Measurements from ENCODE around the gene UBALD1.

The UBALD1 gene

GRCh38 chr16:4614571-4615383 is at the start of gene UBALD1:
TSS of gene UBALD1 (minus strand) at chr16:4614888. CDS start at chr16:4614797, 91 bp downstream.
- H3K9me3 ChIP-seq (ENCODE audit: low read depth, low read length) = no peaks in the 10 kb centered on the region
- H3K4me3 ChIP-seq = peak within 1 kb of the TSS; percentile 89
- no peaks in the 10 kb centered on the region for H3K36me3 ChIP-seq (ENCODE audit: insufficient read depth, low read length)
- peak within 1 kb of the TSS; percentile 85 for H3K27ac ChIP-seq
- DNase-seq (ENCODE audit: low read depth, low spot score) = no peak
- TF ChIP-seq POLR2AphosphoS5 (IDR thresholded peaks at IDR 0.05; ENCODE audit: borderline replicate concordance, low read depth, low read length) (peak; percentile 75), EZH2 (IDR thresholded peaks at IDR 0.05) (no peak), FOXP2 (optimal IDR thresholded peaks at IDR 0.05; ENCODE audit: control extremely low read depth, extremely low read length, insufficient read depth) (peak; percentile 24)
- H3K9ac ChIP-seq (ENCODE audit: insufficient read length) = peak within 1 kb of the TSS; percentile 88

GRCh38 chr16:4663777-4664465 is 49.2 kb upstream of the UBALD1 start:
- peaks cover 9% of the 10 kb centered on the region for H3K36me3 ChIP-seq (ENCODE audit: insufficient read depth, low read length)
- no peak overlapping the region for H3K9ac ChIP-seq (ENCODE audit: insufficient read length)
- no peak overlapping the region for H3K27ac ChIP-seq
- H3K4me3 ChIP-seq = no peak overlapping the region
- H3K9me3 ChIP-seq (ENCODE audit: low read depth, low read length) = no peaks in the 10 kb centered on the region
- TF ChIP-seq FOXP2 (optimal IDR thresholded peaks at IDR 0.05; ENCODE audit: control extremely low read depth, extremely low read length, insufficient read depth) = no peak
- DNase-seq (ENCODE audit: low read depth, low spot score) = no peak

GRCh38 chr16:4663465-4663776 is 48.7 kb upstream of the UBALD1 start:
- TF ChIP-seq EZH2 (IDR thresholded peaks at IDR 0.05) (no peak), POLR2AphosphoS5 (IDR thresholded peaks at IDR 0.05; ENCODE audit: borderline replicate concordance, low read depth, low read length) (no peak), FOXP2 (optimal IDR thresholded peaks at IDR 0.05; ENCODE audit: control extremely low read depth, extremely low read length, insufficient read depth) (no peak)
- Histone ChIP-seq H3K9ac (ENCODE audit: insufficient read length) (no peak overlapping the region), H3K4me3 (no peak overlapping the region), H3K27ac (no peak overlapping the region), H3K9me3 (ENCODE audit: low read depth, low read length) (no peaks in the 10 kb centered on the region), H3K36me3 (ENCODE audit: insufficient read depth, low read length) (peaks cover 4% of the 10 kb centered on the region; the same call in 1 of the 2 replicates)
- no peak for DNase-seq (ENCODE audit: low read depth, low spot score)

GRCh38 chr16:4661661-4662060 is 47.0 kb upstream of the UBALD1 start:
- H3K27ac ChIP-seq = no peak overlapping the region
- H3K9me3 ChIP-seq (ENCODE audit: low read depth, low read length) = no peaks in the 10 kb centered on the region
- TF ChIP-seq EZH2 (IDR thresholded peaks at IDR 0.05) (no peak), FOXP2 (optimal IDR thresholded peaks at IDR 0.05; ENCODE audit: control extremely low read depth, extremely low read length, insufficient read depth) (no peak), POLR2AphosphoS5 (IDR thresholded peaks at IDR 0.05; ENCODE audit: borderline replicate concordance, low read depth, low read length) (no peak)
- no peak overlapping the region for H3K4me3 ChIP-seq
- no peak for DNase-seq (ENCODE audit: low read depth, low spot score)
- H3K9ac ChIP-seq (ENCODE audit: insufficient read length) = no peak overlapping the region
- H3K36me3 ChIP-seq (ENCODE audit: insufficient read depth, low read length) = no peaks in the 10 kb centered on the region; the same call in 1 of the 2 replicates

- Histone ChIP-seq H3K9me3 (ENCODE audit: low read depth, low read length) (no peaks in the 10 kb centered on the region), H3K27ac (no peak overlapping the region), H3K36me3 (ENCODE audit: insufficient read depth, low read length) (no peaks in the 10 kb centered on the region), H3K4me3 (no peak overlapping the region), H3K9ac (ENCODE audit: insufficient read length) (no peak overlapping the region)
- TF ChIP-seq EZH2 (IDR thresholded peaks at IDR 0.05) (no peak), POLR2AphosphoS5 (IDR thresholded peaks at IDR 0.05; ENCODE audit: borderline replicate concordance, low read depth, low read length) (no peak), FOXP2 (optimal IDR thresholded peaks at IDR 0.05; ENCODE audit: control extremely low read depth, extremely low read length, insufficient read depth) (no peak)
- no peak for DNase-seq (ENCODE audit: low read depth, low spot score)
Observed at GRCh38 chr16:4660454-4661007, 45.8 kb upstream of the UBALD1 start.

- TF ChIP-seq POLR2AphosphoS5 (IDR thresholded peaks at IDR 0.05; ENCODE audit: borderline replicate concordance, low read depth, low read length) (no peak), FOXP2 (optimal IDR thresholded peaks at IDR 0.05; ENCODE audit: control extremely low read depth, extremely low read length, insufficient read depth) (no peak), EZH2 (IDR thresholded peaks at IDR 0.05) (no peak)
- DNase-seq (ENCODE audit: low read depth, low spot score) = no peak
- H3K36me3 ChIP-seq (ENCODE audit: insufficient read depth, low read length) = no peaks in the 10 kb centered on the region
- H3K27ac ChIP-seq = no peak overlapping the region
- no peaks in the 10 kb centered on the region for H3K9me3 ChIP-seq (ENCODE audit: low read depth, low read length)
- no peak overlapping the region for H3K4me3 ChIP-seq
- no peak overlapping the region for H3K9ac ChIP-seq (ENCODE audit: insufficient read length)
Observed at GRCh38 chr16:4659363-4660353, 45.0 kb upstream of the UBALD1 start.

GRCh38 chr16:4656695-4657686 is 42.3 kb upstream of the UBALD1 start:
- H3K9me3 ChIP-seq (ENCODE audit: low read depth, low read length) = no peaks in the 10 kb centered on the region
- no peaks in the 10 kb centered on the region; the same call in 1 of the 2 replicates for H3K36me3 ChIP-seq (ENCODE audit: insufficient read depth, low read length)
- TF ChIP-seq POLR2AphosphoS5 (IDR thresholded peaks at IDR 0.05; ENCODE audit: borderline replicate concordance, low read depth, low read length) (no peak), EZH2 (IDR thresholded peaks at IDR 0.05) (no peak), FOXP2 (optimal IDR thresholded peaks at IDR 0.05; ENCODE audit: control extremely low read depth, extremely low read length, insufficient read depth) (no peak)
- H3K9ac ChIP-seq (ENCODE audit: insufficient read length) = no peak overlapping the region
- no peak overlapping the region for H3K27ac ChIP-seq
- H3K4me3 ChIP-seq = no peak overlapping the region
- DNase-seq (ENCODE audit: low read depth, low spot score) = no peak

Measured in SK-N-MC (cell line).